Myometrial cell (primary cell): ENCODE results near the gene STK32C. TPM values are rescaled to one million over a fixed set of nuclear protein-coding genes. Genes with fewer than 3 reads are reported as not detected.

ENCODE experiments used
- total RNA-seq: library from RNA; depleted of rRNA; stranded (reverse); fragments of >200 nt; gene quantifications from 2 replicates; pipeline ENCODE4 v1.2.3, GENCODE V29; 2015

Gene STK32C
- total RNA-seq = 4.6 and 9.0 TPM in 2 replicates

GRCh38 chr10:132307823-132308586, at the start of gene STK32C:
Gene STK32C (minus strand): TSS chr10:132307950. CDS start chr10:132307833, 117 bp downstream.

GRCh38 chr10:132331601-132332432, 24.1 kb upstream of the STK32C start, which contains the start of gene LRRC27:
Gene LRRC27 (plus strand): TSS chr10:132332193. CDS start chr10:132333525, 1,332 bp downstream.

GRCh38 chr10:132186488-132187429, 121.0 kb downstream of the STK32C start, which contains the start of gene DPYSL4:
Gene DPYSL4 (plus strand): TSS chr10:132186948. CDS start chr10:132187064, 116 bp downstream.

Other genes starting within 250 kb of the STK32C start
- 0.35 TPM in 1 of 2 replicates, not detected in the other for gene JAKMIP3, start 242.0 kb downstream of the STK32C start, total RNA-seq
- 2.8 and 4.0 TPM in 2 replicates for gene DPYSL4, start 121.0 kb downstream of the STK32C start, total RNA-seq
- 6.6 and 7.8 TPM in 2 replicates for gene LRRC27, start 24.2 kb upstream of the STK32C start, total RNA-seq
- 4.4 and 6.9 TPM in 2 replicates for gene PWWP2B, start 89.2 kb upstream of the STK32C start, total RNA-seq
- gene INPP5A, start 229.8 kb upstream of the STK32C start, total RNA-seq = 24.8 and 27.8 TPM in 2 replicates